PFSK-1 (cell line): Measurements from ENCODE around the gene NDC80.

Source experiments
- FOXP2 ChIP-seq: optimal IDR thresholded peaks from 2 replicates; pipeline ENCODE3; 2011; ENCODE audit warnings: borderline replicate concordance, control low read depth, inconsistent platforms; ENCODE audit not compliant: insufficient read depth; ENCODE audit errors: extremely low read length, extremely low read depth
- POLR2AphosphoS5 ChIP-seq: IDR thresholded peaks from 2 replicates; pipeline ENCODE4 v1.6.1; 2012; ENCODE audit warnings: low read depth, mild to moderate bottlenecking, control low read depth, low read length, moderate library complexity

DNA sequence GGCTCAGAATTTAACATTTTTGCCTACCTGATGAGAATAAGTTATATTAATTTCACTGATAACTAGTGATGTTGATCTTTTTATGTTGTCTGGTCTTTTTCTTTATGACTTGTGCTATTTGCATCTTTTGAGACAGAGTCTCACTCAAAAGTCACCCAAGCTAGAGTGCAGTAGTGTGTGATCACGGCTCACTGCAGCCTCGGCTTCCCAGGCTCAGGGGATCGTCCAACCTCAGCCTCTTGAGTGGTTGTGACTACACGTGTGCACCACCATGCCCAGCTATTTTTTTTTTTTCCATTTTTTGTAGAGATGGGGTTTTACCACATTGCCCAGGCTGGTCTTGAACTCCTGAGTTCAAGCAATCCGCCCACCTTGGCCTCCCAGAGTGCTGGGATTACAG is 91.6 kb downstream of the NDC80 start:
- TF ChIP-seq FOXP2: no peak
- no peak for TF ChIP-seq POLR2AphosphoS5
